Caco-2 (cell line): ENCODE results near the gene FEM1C. TPM values are rescaled to one million over a fixed set of nuclear protein-coding genes. Genes with fewer than 3 reads are reported as not detected.

Source experiments
- BruUV-seq: library from RNA; stranded (reverse); fragments of 400-500 nt; replicated peaks from 2 replicates; lab custom pipeline; 2021; lab: Mats Ljungman, UMichigan
- CTCF ChIA-PET: fragments of 300-600 bp; sonication (Branson Sonifier 250); formaldehyde crosslinking; loops from one replicate; lab custom pipeline; 2022; ENCODE audit warnings: antibody characterized with exemption; lab: Charles Lee
- POLR2A ChIA-PET: fragments of 300-600 bp; sonication (Branson Sonifier 250); formaldehyde crosslinking; loops from one replicate; lab custom pipeline; 2022; ENCODE audit warnings: antibody characterized with exemption; lab: Charles Lee
- DNase-seq, 2 experiments: peaks; one replicate each; pipeline versions ENCODE4 v3.0.0 to v3.0.0-alpha.2; 2020 to 2022
- H3K27me3 ChIP-seq: replicated peaks from 2 replicates; pipeline ENCODE4 v1.6.0; 2011; ENCODE audit warnings: low read length; ENCODE audit not compliant: control insufficient read depth, insufficient read depth
- H3K36me3 ChIP-seq: 2 replicates; pipeline ENCODE4 v1.5.1; 2011; ENCODE audit warnings: low read length; ENCODE audit not compliant: control insufficient read depth, insufficient read depth
- H3K4me1 ChIP-seq: fragments of 250-450 bp; sonication (Bioruptor Pico); 2 replicates; pipeline ENCODE4 v1.5.1; 2020; ENCODE audit warnings: mild to moderate bottlenecking
- H3K4me3 ChIP-seq: 2 replicates; pipeline ENCODE4 v1.5.1; 2011; ENCODE audit warnings: low read depth, mild to moderate bottlenecking, control low read depth, low read length
- H3K9me3 ChIP-seq: fragments of 250-450 bp; sonication (Bioruptor Pico); 2 replicates; pipeline ENCODE4 v1.5.1; 2020; ENCODE audit warnings: mild to moderate bottlenecking, moderate library complexity
- H3K27ac Mint-ChIP-seq: one replicate; pipeline ENCODE4 v1.8.0; 2022; ENCODE audit warnings: mixed read lengths; ENCODE audit not compliant: unreplicated experiment
- H3K27me3 Mint-ChIP-seq: one replicate; pipeline ENCODE4 v1.8.0; 2022; ENCODE audit warnings: mixed read lengths; ENCODE audit not compliant: insufficient read depth, unreplicated experiment
- H3K36me3 Mint-ChIP-seq: one replicate; pipeline ENCODE4 v1.8.0; 2022; ENCODE audit warnings: mild to moderate bottlenecking, mixed read lengths; ENCODE audit not compliant: insufficient read depth, unreplicated experiment
- H3K4me1 Mint-ChIP-seq: one replicate; pipeline ENCODE4 v1.8.0; 2022; ENCODE audit warnings: low read depth, mixed read lengths; ENCODE audit not compliant: unreplicated experiment
- H3K4me3 Mint-ChIP-seq: one replicate; pipeline ENCODE4 v1.8.0; 2022; ENCODE audit warnings: mild to moderate bottlenecking, moderate library complexity, mixed read lengths; ENCODE audit not compliant: unreplicated experiment
- H3K9me3 Mint-ChIP-seq: one replicate; pipeline ENCODE4 v1.8.0; 2022; ENCODE audit warnings: mixed read lengths; ENCODE audit not compliant: unreplicated experiment
- CTCF ChIP-seq, 2 experiments: fragments of 200-600 bp in 1 of 2; IDR thresholded peaks; 1 replicate in 1 of 2; 2 replicates in 1 of 2; pipeline versions ENCODE4 v1.5.1 to v1.8.0; 2011 to 2022; ENCODE audit warnings: antibody characterized with exemption in 1 of 2, control low read depth in 1 of 2, inconsistent platforms in 1 of 2, low read depth in 1 of 2, low read length in 1 of 2, mild to moderate bottlenecking in 1 of 2, moderate library complexity in 1 of 2; ENCODE audit not compliant: insufficient read depth in 1 of 2, severe bottlenecking in 1 of 2, unreplicated experiment in 1 of 2
- intact Hi-C: fragments of 100-400 bp; cut with micrococcal nuclease; formaldehyde crosslinking; loops from one replicate; pipeline ENCODE4 v1.10.0; 2022; ENCODE audit not compliant: unreplicated experiment
- total RNA-seq: library from RNA; stranded (reverse); gene quantifications from 2 replicates; pipeline ENCODE4 v1.2.3, GENCODE V29; 2022

Gene FEM1C
- total RNA-seq, 1 experiment from 2014 or later = 11.8 TPM

- no peak for DNase-seq
- ChIA-PET POLR2A (no interaction called here), CTCF (no interaction called here)
- no peaks in the 10 kb centered on the region for H3K27me3 ChIP-seq
- Mint-ChIP-seq H3K27me3 (no peaks in the 10 kb centered on the region), H3K4me1 (no peaks in the 10 kb centered on the region), H3K4me3 (no peak overlapping the region), H3K27ac (no peak overlapping the region), H3K9me3 (no peaks in the 10 kb centered on the region), H3K36me3 (no peaks in the 10 kb centered on the region)
- no TSS peak for BruUV-seq
- no peak overlapping the region for H3K4me3 ChIP-seq
- H3K4me1 ChIP-seq = no peaks in the 10 kb centered on the region
- intact Hi-C loops = no loop called here
- H3K9me3 ChIP-seq = no peaks in the 10 kb centered on the region
- TF ChIP-seq CTCF (IDR thresholded peaks at IDR 0.05; ENCODE audit: insufficient read depth in 1 of 2, low read depth in 1 of 2, low read length in 1 of 2, severe bottlenecking in 1 of 2, unreplicated experiment in 1 of 2) = no peak
- no peaks in the 10 kb centered on the region for H3K36me3 ChIP-seq
Measured at GRCh38 chr5:115579216-115579615, 34.6 kb upstream of the FEM1C start.

DNA sequence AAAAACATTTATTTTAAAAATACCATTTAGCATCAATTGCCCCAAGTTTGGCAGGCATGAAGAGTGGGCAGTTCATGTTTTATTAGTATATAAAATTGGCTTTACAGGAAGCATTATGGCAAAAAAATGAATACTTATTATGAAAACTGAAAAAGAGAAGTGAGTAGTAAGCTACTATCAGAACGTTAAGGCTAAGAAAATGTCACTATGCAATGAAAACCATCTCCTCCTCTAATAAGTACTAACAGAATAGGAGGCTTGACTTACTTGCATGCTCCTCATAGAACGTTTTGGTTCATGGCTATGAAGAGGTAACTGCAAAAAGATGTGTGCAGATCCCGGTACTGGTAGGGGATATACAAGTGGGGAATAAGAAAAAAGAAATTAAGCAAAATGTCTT, 34.1 kb upstream of the FEM1C start:
- Mint-ChIP-seq H3K9me3 (no peaks in the 10 kb centered on the region), H3K27me3 (no peaks in the 10 kb centered on the region), H3K27ac (no peak overlapping the region), H3K4me3 (no peak overlapping the region), H3K4me1 (no peaks in the 10 kb centered on the region), H3K36me3 (no peaks in the 10 kb centered on the region)
- DNase-seq = no peak
- Histone ChIP-seq H3K4me3 (no peak overlapping the region), H3K9me3 (no peaks in the 10 kb centered on the region), H3K36me3 (no peaks in the 10 kb centered on the region), H3K27me3 (no peaks in the 10 kb centered on the region), H3K4me1 (no peaks in the 10 kb centered on the region)
- CTCF ChIA-PET = no interaction called here
- intact Hi-C loops = no loop called here
- POLR2A ChIA-PET = no interaction called here
- TF ChIP-seq CTCF (IDR thresholded peaks at IDR 0.05; ENCODE audit: insufficient read depth in 1 of 2, low read depth in 1 of 2, low read length in 1 of 2, severe bottlenecking in 1 of 2, unreplicated experiment in 1 of 2) = no peak
- no TSS peak for BruUV-seq

DNA sequence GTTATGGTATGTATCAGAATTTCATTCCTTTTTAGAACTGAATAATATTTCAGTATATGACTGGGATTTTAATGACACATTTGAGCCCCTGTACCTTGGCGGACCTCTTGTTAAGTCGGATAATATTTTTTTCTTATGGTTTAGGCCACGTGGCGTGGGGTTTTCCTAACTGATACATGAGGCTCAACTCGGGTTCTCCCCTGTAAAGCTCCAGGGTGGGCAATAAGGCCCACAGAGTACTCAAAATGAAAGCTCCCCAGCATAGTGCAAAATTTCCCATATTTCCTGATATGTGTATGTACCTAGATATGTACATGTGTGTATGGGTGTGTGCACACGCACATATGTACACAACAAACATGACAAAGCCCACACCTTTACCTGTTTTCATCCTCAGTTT, 33.2 kb upstream of the FEM1C start:
- Histone ChIP-seq H3K4me3 (no peak overlapping the region), H3K9me3 (no peaks in the 10 kb centered on the region), H3K36me3 (no peaks in the 10 kb centered on the region), H3K27me3 (no peaks in the 10 kb centered on the region), H3K4me1 (no peaks in the 10 kb centered on the region)
- no peaks in the 10 kb centered on the region for H3K27me3 Mint-ChIP-seq
- H3K4me1 Mint-ChIP-seq = no peaks in the 10 kb centered on the region
- no peak for TF ChIP-seq CTCF (IDR thresholded peaks at IDR 0.05; ENCODE audit: insufficient read depth in 1 of 2, low read depth in 1 of 2, low read length in 1 of 2, severe bottlenecking in 1 of 2, unreplicated experiment in 1 of 2)
- BruUV-seq = no TSS peak
- ChIA-PET POLR2A (no interaction called here), CTCF (no interaction called here)
- no peaks in the 10 kb centered on the region for H3K36me3 Mint-ChIP-seq
- intact Hi-C loops = no loop called here
- no peak overlapping the region for H3K27ac Mint-ChIP-seq
- H3K4me3 Mint-ChIP-seq = no peak overlapping the region
- H3K9me3 Mint-ChIP-seq = no peaks in the 10 kb centered on the region
- DNase-seq = no peak
